ENCODE results near the gene FCHSD1.

Gene FCHSD1

GRCh38 chr5:141640698-141641097 lies 10.5 kb downstream of the FCHSD1 start:
- no peak for DNase-seq

- DNase-seq: no peak
Observed at GRCh38 chr5:141640051-141640415, 11.2 kb downstream of the FCHSD1 start.

- no peak for DNase-seq
Observed at GRCh38 chr5:141639357-141640050, 11.7 kb downstream of the FCHSD1 start.

- no peak for DNase-seq
Observed at GRCh38 chr5:141638771-141639170, 12.4 kb downstream of the FCHSD1 start.

GRCh38 chr5:141637767-141638419 lies 13.3 kb downstream of the FCHSD1 start:
- DNase-seq: peak; percentile 48

GRCh38 chr5:141637123-141637766 lies 14.0 kb downstream of the FCHSD1 start:
- peak; percentile 51 for DNase-seq

- DNase-seq: peak; percentile 95
Observed at GRCh38 chr5:141636413-141637122, 14.7 kb downstream of the FCHSD1 start, which contains the start of the genes HDAC3 and RELL2. Gene HDAC3, minus strand, starts transcription at chr5:141636849. Its CDS starts 59 bp downstream, at chr5:141636790. Gene RELL2, plus strand, starts transcription at chr5:141636997. Its CDS starts 1,229 bp downstream, at chr5:141638226.

- DNase-seq: no peak
Observed at GRCh38 chr5:141636106-141636412, 15.2 kb downstream of the FCHSD1 start.

- no peak for DNase-seq
Observed at GRCh38 chr5:141635646-141636045, 15.6 kb downstream of the FCHSD1 start.

- DNase-seq: no peak
Observed at GRCh38 chr5:141634720-141635119, 16.5 kb downstream of the FCHSD1 start.

GRCh38 chr5:141633871-141634561 lies 17.2 kb downstream of the FCHSD1 start:
- DNase-seq: no peak

- DNase-seq: no peak
Observed at GRCh38 chr5:141632650-141633049, 18.6 kb downstream of the FCHSD1 start.

- DNase-seq: no peak
Observed at GRCh38 chr5:141630570-141631140, 20.6 kb downstream of the FCHSD1 start.

- DNase-seq: no peak
Observed at GRCh38 chr5:141628175-141628788, 22.9 kb downstream of the FCHSD1 start.

- DNase-seq: no peak
Observed at GRCh38 chr5:141623611-141624010, 27.6 kb downstream of the FCHSD1 start.

- DNase-seq: no peak
Observed at GRCh38 chr5:141623186-141623585, 28.0 kb downstream of the FCHSD1 start.

- DNase-seq: peak; percentile 97
Observed at GRCh38 chr5:141618804-141619554, 32.2 kb downstream of the FCHSD1 start, which contains the start of gene DIAPH1. Gene DIAPH1, minus strand, starts transcription at chr5:141619000. Its CDS starts 86 bp downstream, at chr5:141618914.

- peak; percentile 37 for DNase-seq
Observed at GRCh38 chr5:141618030-141618803, 33.0 kb downstream of the FCHSD1 start.

GRCh38 chr5:141617682-141618029 lies 33.6 kb downstream of the FCHSD1 start:
- no peak for DNase-seq

- DNase-seq: no peak
Observed at GRCh38 chr5:141617128-141617527, 34.1 kb downstream of the FCHSD1 start.

Data from T-helper 9 cell (primary cell).